HT-29 (cell line): Measurements from ENCODE around the gene TSPAN8. TPM values are rescaled to one million over a fixed set of nuclear protein-coding genes. Genes with fewer than 3 reads are reported as not detected.
"Not testable (repeated sequence)": the region's sequence is repeated elsewhere in the genome, so short reads cannot be mapped to it uniquely, and the experiment has no call there.

ENCODE experiments used
- DNase-seq: peaks from one replicate; pipeline ENCODE4 v3.0.0-alpha.2; 2015; ENCODE audit warnings: low spot score
- total RNA-seq: library from RNA; depleted of rRNA; stranded (reverse); fragments of >200 nt; shearing (Covaris generic); gene quantifications from 2 replicates; pipeline ENCODE4 v1.2.3, GENCODE V29; 2014; rRNA removed

Gene TSPAN8
- total RNA-seq, 1 experiment from 2014 or later = 269 TPM

- no peak for DNase-seq
Observed at GRCh38 chr12:71129364-71129763, 28.4 kb downstream of the TSPAN8 start.

- no peak for DNase-seq
Observed at GRCh38 chr12:71128191-71128788, 29.5 kb downstream of the TSPAN8 start.

- DNase-seq = no peak
Observed at GRCh38 chr12:71125949-71126348, 31.9 kb downstream of the TSPAN8 start.

- no peak for DNase-seq
Observed at GRCh38 chr12:71125515-71125914, 32.3 kb downstream of the TSPAN8 start.

- no peak for DNase-seq
Observed at GRCh38 chr12:71124835-71125460, 32.9 kb downstream of the TSPAN8 start.

- not testable (repeated sequence) for DNase-seq
Observed at GRCh38 chr12:71113148-71113547, 44.7 kb downstream of the TSPAN8 start.

- DNase-seq = no peak
Observed at GRCh38 chr12:71109834-71110233, 48.0 kb downstream of the TSPAN8 start.

- no peak for DNase-seq
Observed at GRCh38 chr12:71108355-71108754, 49.4 kb downstream of the TSPAN8 start.

- no peak for DNase-seq
Observed at GRCh38 chr12:71107936-71108335, 49.9 kb downstream of the TSPAN8 start.

GRCh38 chr12:71105956-71106355 is 51.8 kb downstream of the TSPAN8 start:
- no peak for DNase-seq

GRCh38 chr12:71092290-71092689 is 65.5 kb downstream of the TSPAN8 start:
- DNase-seq = no peak

- no peak for DNase-seq
Observed at GRCh38 chr12:71090971-71091370, 66.8 kb downstream of the TSPAN8 start.

GRCh38 chr12:71085575-71085974 is 72.2 kb downstream of the TSPAN8 start:
- peak; percentile 23 for DNase-seq

- no peak for DNase-seq
Observed at GRCh38 chr12:71075743-71076142, 82.1 kb downstream of the TSPAN8 start.

Other genes with a start within 250 kb of the TSPAN8 start
- gene PTPRR, start 237.3 kb downstream of the TSPAN8 start, total RNA-seq = 0.44 and 0.66 TPM in 2 replicates